HG03558 (cell line): ENCODE data around the gene NRXN3.

Source experiments
- ATAC-seq: cut with Tn5 transposase; IDR thresholded peaks from one replicate; pipeline ENCODE4 v1.9.1; 2021; ENCODE audit warnings: moderate number of reproducible peaks; ENCODE audit not compliant: unreplicated experiment; ENCODE audit errors: extremely low read depth

Gene NRXN3

GRCh38 chr14:79137836-79138235 lies 967.7 kb downstream of the NRXN3 start:
- ATAC-seq: no peak

GRCh38 chr14:79144896-79145295 lies 974.7 kb downstream of the NRXN3 start:
- no peak for ATAC-seq

GRCh38 chr14:79150226-79150625 lies 980.1 kb downstream of the NRXN3 start:
- ATAC-seq: no peak

- no peak for ATAC-seq
Measured at GRCh38 chr14:79157369-79157768, 987.2 kb downstream of the NRXN3 start.

- no peak for ATAC-seq
Measured at GRCh38 chr14:79161571-79161970, 991.4 kb downstream of the NRXN3 start.

GRCh38 chr14:79162833-79163232 lies 992.7 kb downstream of the NRXN3 start:
- no peak for ATAC-seq

GRCh38 chr14:79165471-79166090 lies 995.4 kb downstream of the NRXN3 start:
- no peak for ATAC-seq

- no peak for ATAC-seq
Measured at GRCh38 chr14:79166171-79166570, 996.0 kb downstream of the NRXN3 start.

GRCh38 chr14:79167957-79168356 lies 997.8 kb downstream of the NRXN3 start:
- ATAC-seq: no peak

- ATAC-seq: no peak
Measured at GRCh38 chr14:79175671-79176070, 1005.5 kb downstream of the NRXN3 start.

- no peak for ATAC-seq
Measured at GRCh38 chr14:79177106-79177505, 1006.9 kb downstream of the NRXN3 start.

- ATAC-seq: no peak
Measured at GRCh38 chr14:79178719-79179118, 1008.5 kb downstream of the NRXN3 start.

- no peak for ATAC-seq
Measured at GRCh38 chr14:79179985-79180384, 1009.8 kb downstream of the NRXN3 start.

GRCh38 chr14:79180656-79181055 lies 1010.5 kb downstream of the NRXN3 start:
- no peak for ATAC-seq

- no peak for ATAC-seq
Measured at GRCh38 chr14:79186523-79186922, 1016.4 kb downstream of the NRXN3 start.

- no peak for ATAC-seq
Measured at GRCh38 chr14:79193689-79194477, 1023.7 kb downstream of the NRXN3 start.

GRCh38 chr14:79196216-79196615 lies 1026.0 kb downstream of the NRXN3 start:
- no peak for ATAC-seq

- ATAC-seq: no peak
Measured at GRCh38 chr14:79197516-79197915, 1027.3 kb downstream of the NRXN3 start.

- ATAC-seq: no peak
Measured at GRCh38 chr14:79199217-79199616, 1029.0 kb downstream of the NRXN3 start.

- no peak for ATAC-seq
Measured at GRCh38 chr14:79201564-79202207, 1031.5 kb downstream of the NRXN3 start.

GRCh38 chr14:79204591-79204990 lies 1034.4 kb downstream of the NRXN3 start:
- no peak for ATAC-seq
